MG63 (cell line): ENCODE data around the gene PRPS1. TPM values are rescaled to one million over a fixed set of nuclear protein-coding genes. Genes with fewer than 3 reads are reported as not detected.

Experiments
- DNase-seq: peaks from one replicate; pipeline ENCODE4 v3.0.0-alpha.2; 2020
- H3K27me3 ChIP-seq: fragments of 250-450 bp; sonication (Bioruptor Pico); 2 replicates; pipeline ENCODE4 v1.5.1; 2020; ENCODE audit warnings: mild to moderate bottlenecking, moderate library complexity
- H3K36me3 ChIP-seq: fragments of 250-450 bp; sonication (Bioruptor Pico); 2 replicates; pipeline ENCODE4 v1.5.1; 2020; ENCODE audit warnings: mild to moderate bottlenecking, moderate library complexity
- H3K4me3 ChIP-seq: fragments of 250-450 bp; sonication (Bioruptor Pico); 2 replicates; pipeline ENCODE4 v1.5.1; 2020; ENCODE audit warnings: mild to moderate bottlenecking, moderate library complexity
- H3K9me3 ChIP-seq: fragments of 250-450 bp; sonication (Bioruptor Pico); 2 replicates; pipeline ENCODE4 v1.5.1; 2020; ENCODE audit warnings: mild to moderate bottlenecking, moderate library complexity
- total RNA-seq: library from RNA; depleted of rRNA; stranded (reverse); fragments of >200 nt; shearing (Covaris generic); gene quantifications from 2 replicates; pipeline ENCODE4 v1.2.3, GENCODE V29; 2014; ENCODE audit warnings: low replicate concordance

Gene PRPS1
- total RNA-seq, 1 experiment from 2014 or later = 190 TPM

DNA sequence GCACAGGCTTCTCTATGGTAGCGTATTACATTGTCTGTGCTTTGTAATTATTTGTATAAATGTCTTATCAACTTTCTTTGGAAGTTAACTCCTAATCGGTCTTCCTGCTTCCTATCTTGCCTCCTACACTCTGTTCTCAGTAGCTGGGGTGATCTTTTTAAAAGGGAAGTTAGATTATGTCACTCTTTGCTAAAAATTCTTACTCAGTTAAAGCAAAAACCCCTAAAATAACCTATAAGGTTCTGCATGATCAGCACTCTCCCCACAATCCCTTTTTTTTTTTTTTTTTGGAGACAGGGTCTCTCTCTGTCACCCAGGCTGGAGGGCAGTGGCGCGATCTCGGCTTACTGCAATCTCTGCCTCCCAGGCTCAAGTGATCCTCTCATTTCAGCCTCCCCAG lies 2.6 kb upstream of the PRPS1 start:
- no peak for DNase-seq
- H3K4me3 ChIP-seq = no peak overlapping the region
- no peaks in the 10 kb centered on the region for H3K36me3 ChIP-seq
- H3K27me3 ChIP-seq = no peaks in the 10 kb centered on the region
- H3K9me3 ChIP-seq = no peaks in the 10 kb centered on the region

DNA sequence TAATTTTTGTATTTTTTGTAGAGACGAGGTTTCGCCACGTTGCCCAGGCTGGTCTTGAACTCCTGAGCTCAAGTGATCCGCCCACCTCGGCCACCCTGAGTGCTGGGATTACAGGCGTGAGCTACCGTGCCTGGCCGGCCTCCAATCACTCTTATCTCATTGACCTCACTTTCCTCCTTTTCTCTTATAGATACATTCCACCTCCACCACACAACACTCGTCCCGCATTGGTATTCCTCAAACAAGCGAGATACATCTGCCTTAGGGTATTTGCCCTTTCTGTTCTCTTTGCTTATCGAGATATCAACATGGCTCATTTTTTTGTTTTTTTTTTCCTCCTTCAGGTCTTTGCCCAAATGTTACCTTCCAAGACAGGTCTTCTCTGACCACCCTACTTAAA lies 1.8 kb upstream of the PRPS1 start:
- Histone ChIP-seq H3K4me3 (no peak overlapping the region), H3K27me3 (no peaks in the 10 kb centered on the region), H3K36me3 (no peaks in the 10 kb centered on the region), H3K9me3 (no peaks in the 10 kb centered on the region)
- no peak for DNase-seq

DNA sequence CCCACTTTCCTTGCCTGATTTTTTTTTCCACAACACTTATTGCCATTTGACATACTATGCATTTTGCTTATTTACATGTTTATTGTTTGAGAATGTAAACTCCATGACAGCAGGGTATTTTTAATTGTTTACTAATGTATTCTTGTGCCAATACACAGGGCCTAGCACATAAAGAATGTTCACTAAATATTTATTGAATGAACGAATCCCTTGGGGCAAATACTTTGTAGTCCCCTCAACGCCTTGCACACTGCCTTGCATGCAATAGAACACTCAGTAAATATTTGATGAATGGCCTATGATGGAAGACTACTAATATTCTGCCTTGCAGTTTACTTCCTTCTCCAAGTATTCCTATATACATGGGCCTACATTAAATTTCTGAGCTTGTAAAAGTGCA lies 1.4 kb upstream of the PRPS1 start:
- no peaks in the 10 kb centered on the region; the same call in 1 of the 2 replicates for H3K36me3 ChIP-seq
- no peaks in the 10 kb centered on the region for H3K9me3 ChIP-seq
- H3K4me3 ChIP-seq = no peak overlapping the region
- no peak for DNase-seq
- no peaks in the 10 kb centered on the region for H3K27me3 ChIP-seq

DNA sequence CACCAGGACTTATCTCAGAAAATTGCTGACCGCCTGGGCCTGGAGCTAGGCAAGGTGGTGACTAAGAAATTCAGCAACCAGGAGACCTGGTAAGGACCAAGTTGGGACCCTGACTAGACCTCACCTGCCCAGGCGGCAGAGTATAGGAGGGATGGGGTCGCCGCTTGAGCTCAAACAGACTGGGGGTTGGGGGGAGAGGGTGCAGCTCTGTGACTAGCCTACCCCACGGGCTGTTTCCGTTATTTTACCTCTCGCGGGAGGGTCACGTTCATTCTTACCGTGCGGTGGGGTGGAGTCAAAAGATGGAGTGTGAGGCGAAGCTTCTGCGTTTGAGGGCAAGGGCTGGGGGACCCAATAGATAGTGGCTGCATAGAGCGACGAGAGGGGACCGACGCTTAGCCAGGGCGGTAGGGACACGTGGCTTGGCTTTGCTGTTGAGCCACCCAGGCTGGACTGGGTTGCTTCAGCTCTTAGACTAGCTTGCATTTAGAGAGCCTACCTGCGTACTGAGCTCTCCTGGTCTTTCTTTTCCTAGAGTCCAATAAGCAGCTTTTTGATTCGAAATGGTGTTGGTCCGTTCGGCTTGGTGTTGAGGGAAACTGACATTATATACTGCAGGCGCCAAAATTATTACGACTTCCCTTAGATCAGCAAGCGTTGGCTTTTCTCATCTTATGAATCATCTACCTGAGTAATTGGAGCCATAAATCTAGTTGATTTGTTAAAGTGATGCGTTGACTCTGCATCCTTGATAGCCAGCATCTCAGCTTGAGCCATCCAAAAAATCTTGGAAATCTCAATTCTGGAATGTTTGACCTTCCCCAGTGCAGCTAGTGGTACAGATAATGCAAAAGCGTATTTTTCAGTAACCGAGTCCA lies 591 bp downstream of the PRPS1 start:
- DNase-seq = peak; percentile 50
- Histone ChIP-seq H3K9me3 (no peaks in the 10 kb centered on the region), H3K4me3 (peak overlapping the region; percentile 83), H3K27me3 (no peaks in the 10 kb centered on the region), H3K36me3 (peaks cover 2% of the 10 kb centered on the region; the same call in 1 of the 2 replicates)

DNA sequence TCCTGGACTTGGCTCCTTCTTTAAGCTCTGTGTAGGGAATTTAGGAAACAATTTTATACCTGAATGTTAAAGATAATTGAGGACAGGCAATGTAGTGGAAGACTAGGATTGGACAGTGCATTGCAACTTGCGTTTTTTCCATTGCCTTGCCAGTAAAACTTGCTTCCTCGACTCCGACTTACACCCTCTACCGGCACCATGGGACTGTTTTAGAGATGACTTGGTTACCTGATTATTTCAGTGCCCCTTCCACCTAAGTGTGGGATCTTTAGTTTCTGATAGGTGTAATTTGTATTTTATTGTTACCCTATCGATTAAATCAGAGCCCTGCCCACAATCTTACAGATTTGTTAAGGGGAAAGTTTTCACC lies 1.2 kb downstream of the PRPS1 start:
- Histone ChIP-seq H3K9me3 (no peaks in the 10 kb centered on the region), H3K27me3 (no peaks in the 10 kb centered on the region), H3K4me3 (peak overlapping the region; percentile 83), H3K36me3 (peaks cover 2% of the 10 kb centered on the region; the same call in 1 of the 2 replicates)
- DNase-seq = peak; percentile 29

DNA sequence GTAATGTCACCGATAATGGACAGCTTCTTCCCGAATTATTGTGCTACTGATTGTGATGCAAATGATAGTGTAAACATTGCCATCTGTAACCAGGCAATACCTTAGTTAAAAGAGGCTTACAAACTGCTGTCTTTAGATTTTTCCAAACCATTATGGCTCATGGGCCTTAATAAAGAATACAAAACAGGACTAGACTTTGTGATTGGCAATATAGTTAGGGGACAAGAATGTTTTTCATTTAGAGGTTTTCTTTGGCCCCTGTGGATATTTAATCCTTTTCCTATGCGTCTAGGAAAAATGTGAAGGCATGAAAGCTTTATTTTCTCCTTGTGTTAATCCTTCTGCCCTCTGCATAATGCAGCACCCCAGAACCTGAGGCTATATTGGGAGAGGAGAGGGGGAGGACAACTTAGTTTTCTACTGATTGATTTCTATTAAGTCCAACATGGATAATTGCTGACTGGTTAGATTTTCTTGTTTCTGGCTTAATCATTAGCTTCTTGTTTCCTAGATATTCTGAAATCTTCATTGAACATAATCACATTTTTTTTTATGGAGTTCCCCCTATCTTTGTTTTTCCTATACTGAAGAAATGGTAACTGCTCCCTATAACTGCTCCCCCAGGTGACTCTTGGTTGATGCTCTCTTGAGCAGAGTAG lies 1.9 kb downstream of the PRPS1 start:
- DNase-seq = no peak
- no peaks in the 10 kb centered on the region for H3K9me3 ChIP-seq
- no peaks in the 10 kb centered on the region for H3K27me3 ChIP-seq
- H3K4me3 ChIP-seq = peak overlapping the region; percentile 83
- peaks cover 2% of the 10 kb centered on the region; the same call in 1 of the 2 replicates for H3K36me3 ChIP-seq

DNA sequence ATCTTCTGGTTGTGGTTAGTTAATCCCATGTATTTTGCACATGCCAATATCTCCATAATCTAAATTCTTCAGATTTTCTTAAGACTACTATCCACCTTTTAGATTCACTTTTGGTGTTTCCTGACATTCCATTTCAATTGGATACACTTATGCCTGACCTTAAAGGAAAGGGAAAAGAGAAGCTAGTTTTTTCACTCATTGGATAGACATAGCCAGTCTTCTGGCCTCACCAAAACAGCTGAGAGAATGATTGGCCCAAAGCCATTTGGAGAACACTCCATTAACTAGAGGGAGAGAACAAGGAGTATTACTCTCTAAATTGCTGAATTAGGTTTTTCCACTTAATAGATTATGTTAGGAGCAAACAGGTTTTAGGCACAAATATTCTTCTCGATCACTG lies 4.0 kb downstream of the PRPS1 start:
- Histone ChIP-seq H3K4me3 (no peak overlapping the region), H3K36me3 (peaks cover 2% of the 10 kb centered on the region; the same call in 1 of the 2 replicates), H3K27me3 (no peaks in the 10 kb centered on the region), H3K9me3 (no peaks in the 10 kb centered on the region)
- no peak for DNase-seq

DNA sequence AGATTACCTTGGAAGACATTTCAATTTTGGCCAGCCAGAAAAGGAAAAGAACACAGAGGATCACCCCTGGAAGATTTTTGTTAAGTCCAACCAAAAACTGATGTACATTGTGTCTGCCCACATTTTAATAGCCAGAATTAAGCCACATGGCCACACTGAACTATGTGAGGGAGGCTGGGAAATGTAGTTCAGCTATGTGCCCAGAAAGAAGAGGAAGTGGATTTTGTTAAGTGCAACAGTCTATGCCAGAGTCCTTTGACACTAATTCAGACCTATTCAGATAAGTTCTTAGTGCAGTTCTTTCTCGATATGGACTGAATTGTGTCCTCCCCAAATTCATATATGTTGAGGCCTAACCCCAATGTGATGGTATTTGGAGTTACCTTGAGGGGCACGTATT lies 18.4 kb downstream of the PRPS1 start:
- no peak overlapping the region for H3K4me3 ChIP-seq
- no peak for DNase-seq
- no peaks in the 10 kb centered on the region for H3K27me3 ChIP-seq
- H3K36me3 ChIP-seq = peaks cover 35% of the 10 kb centered on the region
- H3K9me3 ChIP-seq = no peaks in the 10 kb centered on the region

DNA sequence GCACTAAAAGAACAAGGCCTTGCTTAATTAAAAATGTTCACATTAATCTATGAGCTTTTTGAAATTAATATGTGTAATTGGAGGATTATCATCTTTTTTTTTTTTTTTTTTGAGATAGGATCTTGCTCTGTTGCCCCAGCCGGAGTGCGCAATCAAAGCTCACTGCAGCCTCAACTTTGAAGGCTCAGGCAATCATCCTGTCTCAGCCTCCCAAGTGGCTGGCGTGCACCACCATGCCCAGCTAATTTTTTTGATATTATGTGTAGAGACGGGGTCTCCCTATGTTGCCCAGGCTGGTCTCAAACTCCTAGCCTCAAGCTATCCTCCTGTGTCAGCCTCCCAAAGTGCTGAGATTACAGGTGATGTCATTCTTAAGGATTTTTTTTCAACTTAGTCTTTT lies 20.0 kb downstream of the PRPS1 start:
- Histone ChIP-seq H3K9me3 (no peaks in the 10 kb centered on the region), H3K27me3 (no peaks in the 10 kb centered on the region), H3K4me3 (no peak overlapping the region), H3K36me3 (peaks cover 31% of the 10 kb centered on the region)
- DNase-seq = no peak

DNA sequence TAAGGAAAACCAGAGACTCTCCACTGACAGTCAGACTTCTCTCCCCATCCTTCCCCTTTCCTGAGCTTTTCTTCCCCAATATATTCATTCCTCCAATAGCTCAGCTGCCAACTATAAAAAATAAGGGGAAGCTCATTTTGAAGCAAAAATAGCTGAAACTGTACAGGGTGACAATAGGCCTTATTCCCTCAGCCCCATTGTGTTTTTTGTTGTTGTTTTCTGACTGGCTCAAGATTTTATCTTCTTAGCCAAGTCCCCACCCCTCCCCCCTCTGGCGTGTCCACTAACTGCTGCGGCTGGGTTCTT lies 26.2 kb downstream of the PRPS1 start:
- Histone ChIP-seq H3K9me3 (no peaks in the 10 kb centered on the region), H3K36me3 (peaks cover 11% of the 10 kb centered on the region; the same call in 1 of the 2 replicates), H3K27me3 (no peaks in the 10 kb centered on the region), H3K4me3 (no peak overlapping the region)
- no peak for DNase-seq

DNA sequence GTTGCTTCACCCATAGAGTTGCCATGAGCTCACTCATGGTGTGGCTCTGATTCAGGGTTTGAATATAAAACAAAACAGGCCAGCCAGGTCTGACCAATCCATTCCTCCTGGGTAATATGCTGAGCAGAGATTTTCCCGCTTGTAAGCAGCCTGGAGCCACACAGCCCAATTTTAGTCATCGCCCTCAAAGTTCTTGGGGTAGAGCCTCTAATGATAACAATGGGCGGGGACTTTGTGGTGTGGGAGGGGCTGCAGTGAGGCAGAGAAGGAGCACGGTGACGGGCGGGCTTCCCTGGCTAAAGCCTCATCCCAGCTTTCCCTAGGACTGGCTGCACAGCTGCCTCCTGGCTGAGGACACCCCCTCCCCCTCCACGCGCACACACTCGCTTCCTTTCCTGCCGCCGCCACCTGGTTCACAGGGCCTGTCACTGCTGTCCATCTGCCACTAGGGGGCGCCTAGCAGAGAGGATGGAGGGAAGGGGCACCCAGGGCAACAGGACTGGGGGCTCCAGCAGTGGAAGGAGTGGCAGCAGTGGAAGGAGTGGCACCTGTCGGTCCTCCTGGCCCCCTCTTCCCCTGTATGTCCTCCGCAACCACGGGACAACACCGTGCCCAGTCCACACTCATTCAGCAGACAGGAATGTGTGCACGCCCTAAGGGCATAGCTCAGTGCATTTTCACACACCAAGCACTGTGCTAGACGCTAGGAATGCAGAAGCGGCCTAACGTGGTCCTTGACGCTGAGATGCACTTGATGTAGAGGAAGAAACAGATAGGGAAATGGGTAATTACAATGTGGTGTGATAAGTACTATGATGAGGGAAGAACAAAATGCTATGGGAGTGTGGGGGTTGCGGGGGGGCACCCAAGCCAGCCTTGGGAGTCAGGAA lies 26.8 kb downstream of the PRPS1 start:
- Histone ChIP-seq H3K4me3 (no peak overlapping the region), H3K9me3 (no peaks in the 10 kb centered on the region), H3K27me3 (no peaks in the 10 kb centered on the region), H3K36me3 (peaks cover 11% of the 10 kb centered on the region; the same call in 1 of the 2 replicates)
- peak; percentile 79 for DNase-seq

DNA sequence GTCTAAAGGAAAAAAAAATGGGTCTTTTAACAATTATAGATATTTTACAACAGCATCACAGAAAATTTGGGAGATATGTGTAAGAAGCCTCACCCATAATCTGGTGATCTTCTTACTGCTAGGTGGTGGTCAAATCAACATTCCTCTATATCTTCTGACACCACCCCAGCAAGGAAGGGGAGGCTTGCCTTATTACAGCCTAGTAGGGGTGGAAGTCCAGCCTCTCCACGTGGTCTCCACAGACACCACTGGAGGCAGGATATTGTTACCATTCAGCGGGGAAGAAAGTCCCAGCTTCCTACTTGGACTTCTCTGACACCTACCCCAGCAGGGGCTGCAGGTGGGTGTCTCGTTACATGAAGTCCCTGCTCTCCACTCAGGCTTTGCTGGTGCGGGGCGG lies 28.7 kb downstream of the PRPS1 start:
- Histone ChIP-seq H3K36me3 (peaks cover 3% of the 10 kb centered on the region; the same call in 1 of the 2 replicates), H3K4me3 (no peak overlapping the region), H3K9me3 (no peaks in the 10 kb centered on the region), H3K27me3 (no peaks in the 10 kb centered on the region)
- DNase-seq = no peak

DNA sequence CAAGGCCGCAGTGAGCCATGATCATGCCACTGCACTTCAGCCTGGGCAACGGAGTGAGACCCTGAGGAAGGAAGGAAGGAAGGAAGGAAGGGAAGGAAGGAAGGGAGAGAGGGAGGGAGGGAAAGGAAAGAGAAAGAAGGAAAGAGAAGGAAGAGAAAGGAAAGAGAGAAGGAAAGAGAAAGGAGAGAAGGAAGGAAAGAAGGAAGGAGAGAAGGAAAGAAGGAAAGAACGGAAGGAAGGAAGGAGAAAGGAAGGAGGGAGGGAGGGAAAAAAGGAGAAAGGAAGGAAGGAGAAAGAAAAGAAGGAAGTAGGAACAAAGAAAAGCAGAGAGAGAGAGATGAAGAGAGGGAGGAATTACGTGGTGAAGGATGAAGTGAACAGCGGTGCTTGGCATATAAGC lies 30.4 kb downstream of the PRPS1 start:
- no peaks in the 10 kb centered on the region; the same call in 1 of the 2 replicates for H3K36me3 ChIP-seq
- no peak overlapping the region for H3K4me3 ChIP-seq
- no peaks in the 10 kb centered on the region for H3K27me3 ChIP-seq
- H3K9me3 ChIP-seq = no peaks in the 10 kb centered on the region
- DNase-seq = no peak

DNA sequence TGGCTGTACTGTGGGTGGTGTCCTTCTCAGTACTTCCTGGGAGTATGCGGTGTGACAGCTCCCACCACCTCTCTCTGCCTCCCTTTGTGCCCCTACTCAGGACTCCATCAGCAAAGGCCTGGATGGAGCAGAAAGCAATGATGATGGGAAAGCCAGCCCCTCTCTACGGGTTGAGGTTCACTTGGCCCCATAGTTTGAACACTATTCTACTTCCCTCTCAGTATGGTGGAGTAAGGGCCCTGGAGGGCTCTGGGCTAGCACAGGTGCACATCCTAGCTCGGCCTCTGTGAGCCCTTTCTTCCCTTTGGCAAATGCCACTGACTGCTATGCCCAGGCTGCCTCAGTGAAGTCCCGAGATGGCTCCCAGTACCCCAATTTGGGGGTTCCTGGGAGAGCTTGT lies 31.0 kb downstream of the PRPS1 start:
- no peak for DNase-seq
- no peaks in the 10 kb centered on the region; the same call in 1 of the 2 replicates for H3K36me3 ChIP-seq
- H3K27me3 ChIP-seq = no peaks in the 10 kb centered on the region
- no peaks in the 10 kb centered on the region for H3K9me3 ChIP-seq
- no peak overlapping the region for H3K4me3 ChIP-seq

DNA sequence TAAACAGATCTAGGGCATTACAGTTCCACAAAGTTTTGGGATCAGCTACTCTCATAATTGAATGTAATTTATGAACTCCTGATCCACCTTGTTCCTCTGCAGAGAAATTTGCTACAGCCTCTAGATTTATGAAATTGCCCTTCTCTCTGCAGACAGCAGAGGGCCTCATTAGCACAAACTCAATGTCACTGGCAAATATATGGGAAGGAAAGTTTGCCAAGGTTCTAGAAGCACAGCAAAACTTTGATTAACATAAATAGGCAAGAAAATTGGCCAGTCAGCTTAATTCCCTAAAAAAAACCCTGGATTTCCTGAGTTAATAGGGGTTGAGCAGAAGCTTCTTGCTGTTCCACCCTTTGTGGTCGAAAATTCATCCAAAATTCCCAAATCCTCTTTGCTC lies 31.5 kb downstream of the PRPS1 start:
- H3K9me3 ChIP-seq = no peaks in the 10 kb centered on the region
- DNase-seq = no peak
- no peaks in the 10 kb centered on the region; the same call in 1 of the 2 replicates for H3K36me3 ChIP-seq
- H3K27me3 ChIP-seq = no peaks in the 10 kb centered on the region
- no peak overlapping the region for H3K4me3 ChIP-seq

DNA sequence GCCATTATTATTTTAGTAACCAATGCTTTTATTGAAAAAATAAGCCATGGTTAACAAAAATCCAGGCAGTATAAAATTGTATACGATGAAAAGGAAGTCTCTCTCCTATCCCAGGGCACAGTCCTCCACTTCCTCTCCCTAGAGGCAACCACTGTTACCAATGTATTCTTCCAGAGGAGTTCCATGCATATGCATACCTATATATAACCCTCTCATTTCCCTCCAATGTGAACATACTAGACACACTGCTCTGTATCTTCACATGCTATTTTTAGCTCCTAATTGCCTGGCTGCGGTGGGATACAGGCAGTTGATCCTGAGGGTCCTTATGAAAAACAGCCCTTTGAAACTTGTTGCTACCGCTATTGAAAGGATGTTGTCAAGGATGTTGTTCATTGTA lies 33.8 kb downstream of the PRPS1 start:
- Histone ChIP-seq H3K27me3 (no peaks in the 10 kb centered on the region), H3K36me3 (no peaks in the 10 kb centered on the region)

DNA sequence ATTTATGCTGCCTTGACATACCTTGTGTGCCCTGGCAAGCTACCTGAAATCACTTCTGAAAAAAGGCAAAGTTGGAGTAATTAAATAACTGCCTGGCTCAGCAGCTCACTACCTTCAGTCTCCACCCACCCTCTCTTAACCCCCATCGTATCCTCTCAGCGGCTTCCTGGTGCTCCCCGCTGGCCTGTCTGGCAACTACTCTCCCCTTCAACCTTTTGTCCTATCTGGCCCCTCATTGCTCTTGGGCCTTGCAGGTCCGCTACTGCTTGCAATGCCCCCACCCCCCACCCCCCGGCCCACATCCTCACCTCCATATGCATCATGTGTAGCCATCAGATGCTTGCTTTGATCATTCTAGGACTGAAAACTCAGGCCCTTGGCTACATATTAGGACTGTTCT lies 34.5 kb downstream of the PRPS1 start:
- no peak for DNase-seq
- H3K4me3 ChIP-seq = no peak overlapping the region
- no peaks in the 10 kb centered on the region for H3K36me3 ChIP-seq
- H3K9me3 ChIP-seq = no peaks in the 10 kb centered on the region
- no peaks in the 10 kb centered on the region for H3K27me3 ChIP-seq

More for the DNA sequence above, 33.8 kb downstream of the PRPS1 start:
- DNase-seq = no peak
- Histone ChIP-seq H3K4me3 (no peak overlapping the region), H3K9me3 (no peaks in the 10 kb centered on the region)
